Activated CD8-positive, alpha-beta memory T cell treated with anti-CD3 and anti-CD28 coated beads, Interleukin-2, amount 50 U/mL, for 24 hours (primary cell): ENCODE results near the gene GRID2IP.
"Not testable (repeated sequence)": the region's sequence is repeated elsewhere in the genome, so short reads cannot be mapped to it uniquely, and the experiment has no call there.

Source experiments
- DNase-seq: peaks from one replicate; pipeline ENCODE4 v3.0.0-alpha.2; 2020; ENCODE audit errors: extremely low read depth

GRID2IP gene

DNA sequence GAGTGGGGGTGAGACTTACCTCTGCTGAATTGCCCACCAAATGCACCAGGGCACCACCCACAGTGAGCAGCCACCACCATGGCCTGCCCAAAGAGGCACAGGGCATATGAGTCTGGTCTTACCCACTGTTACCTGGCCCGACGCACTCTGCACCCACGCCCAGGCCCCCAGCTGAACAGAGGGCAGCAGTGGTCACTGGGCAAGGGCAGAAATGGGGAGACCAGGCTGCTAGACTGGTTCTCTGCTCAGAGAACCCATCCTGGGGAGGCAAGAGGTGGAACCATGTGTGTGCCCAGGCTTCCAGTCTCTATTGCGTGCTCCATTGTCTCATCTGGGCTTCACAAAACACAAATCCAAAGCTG lies 64.1 kb downstream of the GRID2IP start:
- DNase-seq: no peak

DNA sequence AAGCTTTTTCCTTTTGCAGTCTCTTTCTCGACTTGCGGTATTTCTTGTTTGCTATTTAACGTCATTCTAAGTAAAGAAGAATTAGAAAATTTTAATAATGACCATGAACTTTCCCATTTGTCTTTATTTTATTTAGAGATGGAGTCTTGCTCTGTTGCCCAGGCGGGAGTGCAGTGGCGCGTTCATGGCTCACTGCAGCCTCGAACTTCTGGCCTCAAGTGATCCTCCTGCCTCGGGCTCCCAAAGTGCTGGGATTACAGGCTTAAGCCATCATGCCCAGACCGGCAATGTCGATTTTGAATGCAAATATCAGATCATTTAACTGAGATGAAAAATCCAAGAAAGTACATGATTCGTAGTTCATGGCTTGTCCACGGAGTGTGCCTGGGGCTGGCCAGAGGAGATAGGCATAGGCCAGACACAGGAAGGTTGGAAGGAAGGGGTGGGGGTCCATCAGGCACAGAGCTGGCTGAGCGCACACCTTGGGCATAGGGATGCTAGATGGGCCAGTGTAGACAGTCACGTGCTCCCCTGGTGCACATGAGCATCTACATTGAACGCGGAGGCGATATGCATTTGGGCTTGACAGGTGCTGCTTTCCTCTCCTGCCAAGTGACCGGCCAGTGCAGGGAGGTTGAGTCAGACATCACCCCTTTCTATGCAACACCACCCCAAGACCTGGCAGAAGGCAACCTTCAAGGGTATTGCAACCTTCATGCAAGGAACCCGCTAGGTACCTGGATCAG lies 64.7 kb downstream of the GRID2IP start:
- DNase-seq: no peak

GRCh38 chr7:6482743-6483119 lies 68.5 kb downstream of the GRID2IP start:
- no peak for DNase-seq

DNA sequence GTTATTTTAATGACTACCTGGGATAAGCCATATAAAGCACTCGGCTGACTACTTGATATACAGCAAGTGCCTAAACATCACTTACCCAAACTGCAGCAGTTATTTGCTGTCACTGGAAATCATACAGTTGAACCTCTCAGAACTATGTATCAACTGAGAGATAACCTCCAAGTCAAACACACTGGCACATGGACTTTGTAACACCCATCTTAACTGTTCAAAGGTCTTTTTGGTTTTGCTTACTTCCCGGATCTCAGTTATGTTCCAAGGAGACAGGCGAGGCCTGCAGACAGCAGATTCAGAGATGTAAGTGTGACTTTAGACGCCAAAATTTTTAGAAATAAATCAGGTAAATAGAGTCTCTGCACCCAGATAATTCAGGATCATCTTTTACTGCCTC lies 69.0 kb downstream of the GRID2IP start:
- no peak for DNase-seq

DNA sequence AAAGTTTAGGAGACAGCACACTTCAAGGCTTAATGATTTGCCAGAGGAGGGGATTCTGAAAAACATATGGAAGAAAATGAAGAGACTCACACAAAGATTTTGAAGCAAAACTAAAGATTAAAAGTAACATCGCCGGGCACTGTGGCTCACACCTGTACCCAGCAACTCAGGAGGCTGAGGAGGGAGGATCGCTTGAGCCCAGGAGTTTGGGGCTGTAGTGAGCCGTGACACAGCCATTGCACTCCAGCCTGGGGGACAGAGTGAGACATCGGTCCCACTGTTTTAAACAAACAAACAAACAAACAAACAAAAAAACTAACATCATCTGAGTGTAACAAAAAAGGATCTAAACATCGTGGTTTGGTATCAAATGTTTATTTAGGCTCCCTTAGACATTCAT lies 69.8 kb downstream of the GRID2IP start:
- DNase-seq: no peak

- no peak for DNase-seq
Measured at GRCh38 chr7:6480323-6480660, 71.0 kb downstream of the GRID2IP start.

DNA sequence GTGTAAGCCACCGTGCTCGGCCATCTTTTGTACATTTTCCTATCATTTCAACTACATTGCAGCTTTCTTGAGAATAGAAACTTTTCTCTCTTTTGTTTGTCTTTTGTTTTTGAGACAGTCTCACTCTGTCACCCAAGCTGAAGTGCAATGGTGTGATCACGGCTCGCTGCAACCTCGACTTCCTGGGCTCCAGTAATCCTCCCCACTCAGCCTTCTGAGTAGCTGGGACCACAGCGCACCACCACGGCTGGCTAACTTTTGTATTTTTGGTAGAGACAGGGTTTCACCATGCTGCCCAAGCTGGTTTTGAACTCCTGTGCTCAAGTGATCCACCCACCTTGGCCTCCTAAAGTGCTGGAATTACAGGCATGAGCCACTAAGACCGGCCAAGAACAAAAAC lies 72.2 kb downstream of the GRID2IP start:
- DNase-seq: no peak

- no peak for DNase-seq
Measured at GRCh38 chr7:6478186-6478585, 73.1 kb downstream of the GRID2IP start.

GRCh38 chr7:6477318-6477660 lies 74.0 kb downstream of the GRID2IP start:
- DNase-seq: no peak

DNA sequence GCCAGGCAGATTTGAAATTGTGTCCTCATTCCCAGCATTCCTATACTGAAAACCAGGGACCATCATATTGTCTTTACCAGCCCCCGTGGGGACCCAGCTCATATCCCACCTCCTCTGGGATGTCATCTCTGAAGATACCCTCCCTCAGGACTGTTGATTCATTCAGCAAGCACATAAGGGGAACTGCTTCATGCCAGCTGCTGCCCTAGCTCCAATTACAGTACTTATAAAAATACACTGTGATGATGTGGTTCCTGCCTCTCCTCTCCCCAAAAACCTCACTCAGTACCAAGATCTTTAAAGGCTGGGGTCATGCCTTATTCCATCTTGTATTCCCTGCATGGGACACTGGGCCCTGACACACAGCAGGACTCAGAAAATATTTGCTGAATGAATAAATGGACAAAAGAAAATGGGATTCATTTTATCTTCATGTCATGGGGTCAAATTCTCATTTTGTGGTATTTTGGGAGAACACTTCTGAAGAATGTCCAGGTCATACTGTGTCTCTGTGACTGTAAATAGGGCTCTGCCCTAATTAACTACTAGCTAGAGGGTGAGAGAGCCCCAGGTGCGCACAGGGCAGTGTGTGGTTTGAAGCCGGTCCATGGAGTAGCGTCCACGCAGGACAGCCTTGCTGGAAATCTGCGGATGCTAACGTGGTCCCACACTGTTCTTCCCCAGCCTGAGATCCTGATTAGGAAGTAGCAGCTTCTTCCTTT lies 74.5 kb downstream of the GRID2IP start:
- no peak for DNase-seq

DNA sequence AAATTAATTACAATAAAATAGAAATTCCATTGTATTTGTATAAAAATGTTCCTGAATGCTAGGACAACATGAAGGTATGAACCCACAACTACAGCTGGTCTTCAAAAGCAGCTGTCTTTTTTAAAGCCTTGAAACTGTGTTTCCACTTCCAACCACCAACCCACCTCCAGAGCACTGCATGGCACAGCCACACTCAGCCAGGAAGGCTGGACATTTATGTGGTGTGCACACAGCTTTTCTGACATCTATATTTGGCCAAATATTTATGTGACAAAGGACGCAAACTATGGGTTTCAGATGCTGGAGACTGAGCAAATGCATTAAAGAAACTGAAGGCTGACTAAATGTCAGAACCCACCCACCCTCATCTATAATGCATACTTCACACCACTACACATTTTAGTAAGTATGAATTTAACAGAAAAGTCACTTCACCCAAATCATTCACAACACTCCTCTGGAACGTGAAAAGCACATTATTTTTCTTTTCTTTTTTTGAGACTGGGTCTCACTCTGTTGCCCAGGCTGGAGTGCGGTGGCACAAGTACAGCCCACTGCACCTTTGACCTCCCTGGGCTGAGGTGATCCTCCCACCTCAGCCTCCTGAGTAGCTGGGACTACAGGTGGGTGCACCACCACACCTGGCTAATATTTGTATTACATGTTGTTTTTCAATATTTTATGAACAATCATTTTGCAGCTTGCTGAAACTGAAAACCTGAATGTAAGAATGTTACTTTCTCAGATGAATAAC lies 75.7 kb downstream of the GRID2IP start:
- no peak for DNase-seq

DNA sequence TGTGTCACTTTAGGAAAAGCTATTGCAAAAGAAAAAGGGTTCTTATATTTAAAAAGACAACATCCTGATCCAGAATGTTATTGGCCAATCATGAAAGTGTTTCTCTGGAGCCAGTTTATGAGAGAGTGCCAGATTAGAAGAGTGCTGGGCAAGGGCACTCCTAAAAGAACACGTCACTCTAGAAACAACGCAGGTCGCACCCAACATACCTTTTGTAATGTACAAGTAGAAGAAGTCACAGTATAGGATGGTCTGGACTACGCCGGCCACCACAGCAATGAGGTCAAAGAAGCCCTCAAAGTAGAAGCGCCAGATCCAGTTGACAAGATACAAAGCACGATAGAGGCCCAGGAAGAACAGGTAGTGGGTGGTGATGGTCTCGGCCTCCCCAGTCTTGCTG lies 85.4 kb downstream of the GRID2IP start:
- DNase-seq: no peak

DNA sequence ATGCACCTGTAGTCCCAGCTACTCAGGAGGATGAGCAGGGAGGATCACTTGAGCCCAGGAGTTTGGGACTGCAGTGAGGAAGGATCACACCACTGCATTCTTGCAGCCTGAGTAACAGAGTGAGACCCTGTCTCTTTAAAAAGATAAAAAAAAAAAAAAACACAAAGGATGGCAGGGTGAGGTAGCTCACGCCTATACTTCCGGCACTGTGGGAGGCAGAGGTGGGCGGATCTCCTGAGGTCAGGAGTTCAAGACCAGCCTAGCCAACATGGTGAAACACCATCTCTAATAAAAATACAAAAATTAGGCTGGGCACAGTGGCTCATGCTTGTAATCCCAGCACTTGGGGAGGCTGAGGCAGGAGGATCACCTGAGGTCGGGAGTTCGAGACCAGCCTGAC lies 87.7 kb downstream of the GRID2IP start:
- not testable (repeated sequence) for DNase-seq

DNA sequence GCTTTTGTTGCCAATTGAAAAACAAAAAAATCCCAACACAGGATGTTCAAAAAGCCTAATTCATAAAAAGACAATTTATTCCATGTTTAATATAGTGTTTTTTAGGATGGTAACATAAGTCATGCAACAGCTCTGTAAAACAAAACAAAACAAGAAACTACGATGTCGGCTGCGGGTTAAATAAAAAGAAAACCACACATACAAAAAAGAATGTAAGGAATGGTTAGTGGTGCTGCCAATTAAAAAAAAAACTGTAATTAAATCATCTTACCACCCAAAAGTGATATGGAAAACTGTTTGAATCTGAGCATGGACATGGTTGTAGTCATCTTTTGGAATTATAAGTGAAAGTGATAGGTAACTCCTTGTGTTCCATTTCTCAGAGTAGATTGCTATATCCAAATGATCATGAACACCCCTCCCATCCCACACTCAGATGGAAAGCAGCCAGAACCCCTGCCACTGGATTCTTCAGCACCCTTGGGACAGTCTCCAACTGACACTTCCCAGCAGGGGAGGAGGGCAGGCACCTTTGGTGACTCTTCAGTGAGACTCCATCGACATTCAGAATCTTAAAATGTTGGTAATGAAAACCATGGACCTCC lies 89.2 kb downstream of the GRID2IP start:
- DNase-seq: no peak

GRCh38 chr7:6460990-6461584 lies 90.2 kb downstream of the GRID2IP start:
- no peak for DNase-seq

GRCh38 chr7:6460303-6460702 lies 91.0 kb downstream of the GRID2IP start:
- no peak for DNase-seq

GRCh38 chr7:6458676-6459075 lies 92.6 kb downstream of the GRID2IP start:
- not testable (repeated sequence) for DNase-seq

GRCh38 chr7:6453734-6454133 lies 97.5 kb downstream of the GRID2IP start:
- DNase-seq: no peak

- DNase-seq: no peak
Measured at GRCh38 chr7:6451224-6451705, 100.0 kb downstream of the GRID2IP start.

GRCh38 chr7:6450591-6450990 lies 100.7 kb downstream of the GRID2IP start:
- DNase-seq: not testable (repeated sequence)

DNA sequence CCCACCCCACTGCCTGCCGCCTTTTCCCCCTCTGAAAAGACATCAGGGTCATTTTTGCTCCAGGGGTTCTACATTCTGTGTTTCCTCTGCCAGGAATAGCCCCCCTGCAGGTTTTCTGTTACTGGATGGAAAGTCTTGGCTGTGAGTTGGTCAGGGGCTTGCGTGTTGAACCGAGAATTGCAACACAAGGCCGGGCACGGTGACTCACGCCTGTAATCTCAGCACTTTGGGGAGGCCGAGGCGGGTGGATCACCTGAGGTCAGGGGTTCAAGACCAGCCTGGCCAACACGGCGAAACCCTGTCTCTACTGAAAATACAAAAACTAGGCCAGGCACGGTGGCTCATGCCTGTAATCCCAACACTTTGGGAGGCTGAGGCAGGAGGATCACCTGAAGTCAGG lies 101.4 kb downstream of the GRID2IP start:
- DNase-seq: not testable (repeated sequence)

- DNase-seq: no peak
Measured at GRCh38 chr7:6448943-6449543, 102.2 kb downstream of the GRID2IP start.
